HFFc6 (cell line): Measurements from ENCODE around the gene FURIN. TPM values are rescaled to one million over a fixed set of nuclear protein-coding genes. Genes with fewer than 3 reads are reported as not detected.

ENCODE experiments used
- DNase-seq: peaks from one replicate; pipeline ENCODE4 v3.0.0-alpha.2; 2018
- H3K27ac Mint-ChIP-seq: 2 replicates; pipeline ENCODE4 v1.8.0; 2020; ENCODE audit warnings: mild to moderate bottlenecking, mixed read lengths
- H3K27me3 Mint-ChIP-seq: 2 replicates; pipeline ENCODE4 v1.8.0; 2021; ENCODE audit warnings: mild to moderate bottlenecking, moderate library complexity, mixed read lengths; ENCODE audit not compliant: insufficient read depth
- H3K36me3 Mint-ChIP-seq: 2 replicates; pipeline ENCODE4 v1.8.0; 2021; ENCODE audit warnings: low read depth, mixed read lengths
- H3K4me1 Mint-ChIP-seq: 2 replicates; pipeline ENCODE4 v1.8.0; 2020; ENCODE audit warnings: low read depth, mixed read lengths
- H3K4me3 Mint-ChIP-seq: 2 replicates; pipeline ENCODE4 v1.8.0; 2020; ENCODE audit warnings: mild to moderate bottlenecking, moderate library complexity, mixed read lengths
- H3K9me3 Mint-ChIP-seq: 2 replicates; pipeline ENCODE4 v1.8.0; 2020; ENCODE audit warnings: mild to moderate bottlenecking, mixed read lengths
- total RNA-seq, 6 experiments: library from RNA; stranded (reverse); fragmentation: NEBNext Ultra II Directional; extraction: Animal tissue kit (Norgen Biotek cat#: 25700); gene quantifications; 2 replicates in 1 of 6; 3 replicates in 5 of 6; pipeline ENCODE4 v1.2.3, GENCODE V29; 2021
- TF ChIP-seq, protein P1 (sequence below): fragments of 200-600 bp; sonication (generic); IDR thresholded peaks from 2 replicates; pipeline ENCODE4 v1.5.0; 2021; ENCODE audit warnings: antibody characterized with exemption, mild to moderate bottlenecking

The FURIN gene
- total RNA-seq, 6 experiments from 2014 or later: 68.9 to 79.4 (median 74.6) TPM

DNA sequence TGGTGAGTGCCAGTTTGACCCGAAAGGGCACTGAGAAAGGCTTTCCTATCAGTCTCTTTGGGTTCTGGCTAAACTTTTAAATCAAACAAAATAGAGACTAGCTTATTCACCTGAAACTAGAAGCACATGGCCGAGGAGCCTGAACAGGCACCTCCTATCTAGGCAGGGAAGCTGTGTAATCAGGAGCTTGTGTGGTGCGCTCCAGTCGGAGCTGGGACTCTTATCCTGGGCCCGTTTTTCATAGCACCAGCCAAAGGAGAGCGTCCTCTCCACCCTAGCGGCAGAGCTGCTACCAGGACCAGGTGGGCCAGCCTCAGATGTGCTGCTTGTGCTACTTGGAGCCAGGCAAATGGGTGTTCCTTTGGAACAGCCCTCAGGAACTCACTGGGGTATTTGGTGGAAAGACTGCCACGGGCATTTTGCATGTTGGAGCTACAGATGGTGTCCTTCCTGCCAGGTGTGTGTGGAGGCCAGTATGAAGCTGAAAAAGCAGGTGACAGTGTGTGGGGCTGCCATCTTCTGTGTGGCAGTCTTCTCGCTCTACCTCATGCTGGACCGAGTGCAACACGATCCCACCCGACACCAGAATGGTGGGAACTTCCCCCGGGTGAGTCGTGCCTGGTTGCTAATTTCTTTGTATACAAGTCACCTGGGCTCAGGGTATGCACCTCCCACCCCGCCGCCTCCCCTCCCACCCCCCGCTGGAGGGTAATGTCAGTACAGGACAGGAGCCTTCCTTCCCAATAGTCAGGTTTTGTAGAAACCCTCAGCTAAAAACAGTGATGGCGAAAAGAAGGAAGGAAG is 35.5 kb downstream of the FURIN start:
- Mint-ChIP-seq H3K9me3 (no peaks in the 10 kb centered on the region), H3K4me1 (peaks cover 17% of the 10 kb centered on the region), H3K27me3 (no peaks in the 10 kb centered on the region), H3K27ac (no peak overlapping the region), H3K36me3 (peaks cover 6% of the 10 kb centered on the region), H3K4me3 (peak overlapping the region; percentile 83)
- TF ChIP-seq, protein P1, sequence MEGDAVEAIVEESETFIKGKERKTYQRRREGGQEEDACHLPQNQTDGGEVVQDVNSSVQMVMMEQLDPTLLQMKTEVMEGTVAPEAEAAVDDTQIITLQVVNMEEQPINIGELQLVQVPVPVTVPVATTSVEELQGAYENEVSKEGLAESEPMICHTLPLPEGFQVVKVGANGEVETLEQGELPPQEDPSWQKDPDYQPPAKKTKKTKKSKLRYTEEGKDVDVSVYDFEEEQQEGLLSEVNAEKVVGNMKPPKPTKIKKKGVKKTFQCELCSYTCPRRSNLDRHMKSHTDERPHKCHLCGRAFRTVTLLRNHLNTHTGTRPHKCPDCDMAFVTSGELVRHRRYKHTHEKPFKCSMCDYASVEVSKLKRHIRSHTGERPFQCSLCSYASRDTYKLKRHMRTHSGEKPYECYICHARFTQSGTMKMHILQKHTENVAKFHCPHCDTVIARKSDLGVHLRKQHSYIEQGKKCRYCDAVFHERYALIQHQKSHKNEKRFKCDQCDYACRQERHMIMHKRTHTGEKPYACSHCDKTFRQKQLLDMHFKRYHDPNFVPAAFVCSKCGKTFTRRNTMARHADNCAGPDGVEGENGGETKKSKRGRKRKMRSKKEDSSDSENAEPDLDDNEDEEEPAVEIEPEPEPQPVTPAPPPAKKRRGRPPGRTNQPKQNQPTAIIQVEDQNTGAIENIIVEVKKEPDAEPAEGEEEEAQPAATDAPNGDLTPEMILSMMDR: no peak
- DNase-seq: no peak

DNA sequence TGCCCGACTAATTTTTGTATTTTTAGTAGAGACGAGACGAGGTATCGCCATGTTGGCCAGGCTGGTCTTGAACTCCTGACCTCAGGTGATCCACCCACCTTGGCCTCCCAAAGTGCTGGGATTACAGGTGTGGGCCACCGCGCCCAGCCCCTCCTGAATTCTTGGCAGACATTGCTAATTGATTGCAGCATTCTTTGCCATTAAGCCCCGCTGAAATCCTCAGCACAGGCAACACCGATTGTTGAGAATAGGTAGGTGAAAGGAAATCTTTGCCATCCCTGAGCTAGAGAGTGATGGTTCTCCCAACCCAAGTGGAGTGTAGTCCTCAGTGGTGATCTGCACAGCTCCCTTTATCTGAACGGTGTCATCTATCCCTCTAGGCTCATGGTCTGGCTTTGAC is 36.4 kb downstream of the FURIN start:
- Mint-ChIP-seq H3K36me3 (peaks cover 6% of the 10 kb centered on the region), H3K4me1 (peaks cover 17% of the 10 kb centered on the region), H3K4me3 (no peak overlapping the region), H3K27me3 (no peaks in the 10 kb centered on the region), H3K27ac (no peak overlapping the region), H3K9me3 (no peaks in the 10 kb centered on the region)
- DNase-seq: no peak
- TF ChIP-seq, protein P1: no peak

DNA sequence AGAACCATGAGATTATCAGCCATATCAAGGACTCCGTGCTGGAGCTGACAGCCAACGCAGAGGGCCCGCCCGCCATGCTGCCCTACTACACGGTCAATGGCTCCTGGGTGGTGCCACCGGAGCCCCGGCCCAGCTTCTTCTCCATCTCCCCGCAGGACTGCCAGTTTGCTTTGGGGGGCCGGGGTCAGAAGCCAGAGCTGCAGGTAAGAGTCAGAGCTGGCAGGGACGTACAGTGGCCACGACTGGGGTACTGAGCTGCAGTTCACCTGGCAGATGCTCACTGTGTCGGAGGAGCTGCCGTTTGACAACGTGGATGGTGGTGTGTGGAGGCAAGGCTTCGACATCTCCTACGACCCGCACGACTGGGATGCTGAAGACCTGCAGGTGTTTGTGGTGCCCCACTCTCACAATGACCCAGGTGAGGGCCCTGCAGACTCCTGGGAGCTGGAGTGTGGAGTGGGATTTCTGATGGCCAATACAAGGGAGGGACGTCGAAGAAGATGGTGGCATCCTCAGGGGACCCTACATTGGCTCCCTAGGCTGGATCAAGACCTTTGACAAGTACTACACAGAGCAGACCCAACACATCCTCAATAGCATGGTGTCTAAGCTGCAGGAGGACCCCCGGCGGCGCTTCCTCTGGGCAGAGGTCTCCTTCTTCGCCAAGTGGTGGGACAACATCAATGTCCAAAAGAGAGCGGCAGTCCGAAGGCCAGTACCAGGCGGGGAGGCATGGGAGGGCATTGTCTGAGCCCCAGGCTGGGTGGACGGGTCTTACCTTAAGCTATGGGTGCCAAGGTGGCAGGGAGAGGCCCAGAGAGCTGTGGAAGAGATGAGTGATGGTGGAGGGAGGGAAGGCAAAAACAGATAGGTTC is 37.2 kb downstream of the FURIN start:
- DNase-seq: no peak
- Mint-ChIP-seq H3K9me3 (no peaks in the 10 kb centered on the region), H3K4me1 (peaks cover 17% of the 10 kb centered on the region), H3K4me3 (no peak overlapping the region), H3K27ac (no peak overlapping the region), H3K27me3 (no peaks in the 10 kb centered on the region), H3K36me3 (peaks cover 6% of the 10 kb centered on the region)
- TF ChIP-seq, protein P1: no peak

DNA sequence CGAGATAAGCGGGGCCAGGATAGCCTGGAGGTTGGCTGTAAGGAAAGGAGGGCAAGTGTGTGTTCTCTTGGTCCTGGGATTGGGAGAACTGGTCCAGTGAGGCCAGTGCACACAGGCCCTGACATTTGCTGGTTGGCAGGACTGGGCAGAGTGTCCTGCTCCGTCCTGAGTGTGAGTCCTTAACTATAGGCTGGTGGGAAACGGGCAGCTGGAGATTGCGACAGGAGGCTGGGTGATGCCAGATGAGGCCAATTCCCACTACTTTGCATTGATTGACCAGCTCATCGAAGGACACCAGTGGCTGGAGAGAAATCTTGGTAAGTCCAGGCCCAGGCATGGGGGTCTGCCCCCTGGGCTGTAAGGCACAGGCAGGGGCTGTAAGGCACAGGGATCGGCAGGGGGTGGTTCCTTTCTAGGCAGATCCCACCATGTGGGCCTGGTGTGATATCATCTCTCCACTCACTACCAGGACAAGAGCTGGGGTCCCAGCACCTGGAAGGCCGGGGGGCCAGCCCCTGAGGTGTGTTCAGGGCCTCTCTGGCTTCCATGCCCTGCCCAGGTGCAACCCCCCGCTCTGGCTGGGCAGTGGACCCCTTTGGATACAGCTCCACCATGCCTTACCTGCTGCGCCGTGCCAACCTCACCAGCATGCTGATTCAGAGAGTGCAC is 37.9 kb downstream of the FURIN start:
- no peaks in the 10 kb centered on the region for H3K9me3 Mint-ChIP-seq

More for the DNA sequence above, 37.9 kb downstream of the FURIN start:
- Mint-ChIP-seq H3K4me3 (no peak overlapping the region), H3K27me3 (no peaks in the 10 kb centered on the region), H3K27ac (no peak overlapping the region), H3K4me1 (peaks cover 14% of the 10 kb centered on the region), H3K36me3 (peaks cover 6% of the 10 kb centered on the region)
- TF ChIP-seq, protein P1: no peak
- DNase-seq: no peak
